ENCODE data around the gene PTPRT.
"Not testable (repeated sequence)": the region's sequence is repeated elsewhere in the genome, so short reads cannot be mapped to it uniquely, and the experiment has no call there.

Gene PTPRT

DNA sequence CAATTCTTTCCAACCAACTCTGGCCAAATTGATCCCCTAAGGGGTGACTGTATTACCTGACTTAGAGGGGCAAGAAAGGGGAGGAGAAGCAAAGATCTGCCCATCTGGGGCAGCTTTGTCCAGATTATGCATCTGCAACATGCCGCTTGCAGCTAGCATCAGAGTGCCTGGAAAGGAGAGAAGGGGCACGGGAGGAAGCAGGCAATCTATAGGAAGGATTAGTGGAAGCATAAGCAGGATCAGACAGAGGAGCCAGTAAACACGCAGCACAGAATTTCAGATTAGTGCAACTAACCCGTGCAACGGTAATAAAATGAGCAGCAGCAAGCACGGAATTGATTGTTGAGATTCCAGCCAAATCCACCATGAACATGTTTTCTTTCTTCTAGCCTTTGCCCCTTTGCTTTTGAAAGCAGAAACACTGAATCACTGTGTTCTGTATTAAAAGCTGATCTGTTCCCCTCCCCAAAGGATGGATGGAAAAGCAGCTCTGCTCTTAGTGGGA, 927.9 kb downstream of the PTPRT start:
- no peak for DNase-seq

DNA sequence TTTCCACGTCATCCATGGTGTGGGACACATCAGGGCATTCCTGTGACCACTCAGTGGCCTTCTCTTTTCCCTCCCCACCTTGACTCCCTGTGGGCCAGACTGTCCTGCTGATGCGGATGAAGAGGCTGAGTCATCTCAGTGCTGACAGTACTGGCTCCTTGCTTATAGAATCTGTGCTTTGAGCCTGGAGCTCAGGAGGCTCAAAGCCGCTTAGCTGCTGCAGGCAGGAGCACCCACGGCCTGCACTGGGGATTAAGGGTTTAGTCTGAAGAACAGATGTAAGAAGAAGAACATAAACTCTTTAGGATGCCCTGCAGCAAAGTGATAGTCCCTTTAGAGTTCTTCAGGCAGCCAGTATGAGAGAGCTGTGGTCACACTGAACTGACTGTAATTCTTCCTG, 929.5 kb downstream of the PTPRT start:
- no peak for DNase-seq

DNA sequence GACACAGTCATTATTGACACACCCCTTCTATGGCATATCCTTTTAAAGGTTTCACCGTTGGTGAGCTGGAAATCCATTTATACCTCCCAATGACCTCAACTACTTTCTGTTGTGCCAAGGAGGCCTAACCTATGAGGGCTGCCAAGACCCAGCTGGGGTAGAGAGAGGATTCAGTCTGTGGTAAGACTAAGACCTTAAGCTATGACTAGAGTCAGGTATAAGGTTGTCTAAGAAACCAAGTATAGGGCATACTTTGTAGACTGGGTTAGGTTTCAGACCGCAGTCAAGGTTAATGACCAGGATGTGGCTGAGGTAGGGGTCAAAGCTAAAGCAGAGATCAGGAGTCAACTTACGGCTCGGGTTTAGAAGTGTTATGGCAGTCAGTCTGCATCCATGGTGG, 930.3 kb downstream of the PTPRT start:
- no peak for DNase-seq

DNA sequence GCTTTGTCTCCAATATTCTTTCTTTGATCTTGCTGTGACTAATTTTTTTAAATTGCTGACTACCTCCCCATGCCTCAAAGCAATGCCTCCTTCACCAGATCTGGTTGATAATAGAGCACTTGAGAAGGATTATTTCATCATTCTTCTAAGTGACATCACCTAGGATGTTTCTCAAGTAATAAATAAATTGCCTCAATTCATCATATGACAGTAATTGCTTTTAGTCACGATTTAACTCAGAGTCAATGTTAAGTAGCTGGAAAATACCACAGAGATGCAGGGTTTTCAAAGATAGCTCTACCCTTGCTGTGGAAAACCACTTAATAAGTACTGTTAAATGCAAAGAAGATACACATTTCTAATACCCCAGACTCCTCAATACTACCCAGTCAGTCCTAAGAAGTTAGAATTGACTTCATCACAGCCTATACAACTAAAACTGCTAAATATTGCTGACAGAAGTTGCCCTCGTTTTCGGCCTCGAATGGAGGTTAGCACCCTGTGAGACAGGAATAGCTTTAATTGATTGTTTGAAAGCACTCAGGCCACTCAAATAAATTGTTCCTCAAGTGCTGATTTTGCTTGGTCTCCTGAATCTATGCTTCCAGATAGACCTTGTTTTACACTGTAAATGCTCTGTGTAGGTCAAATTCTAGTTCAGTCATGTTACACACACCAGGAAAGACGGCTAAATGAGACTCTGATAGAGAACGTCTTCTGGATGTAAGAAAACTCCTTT, 931.0 kb downstream of the PTPRT start:
- no peak for DNase-seq

DNA sequence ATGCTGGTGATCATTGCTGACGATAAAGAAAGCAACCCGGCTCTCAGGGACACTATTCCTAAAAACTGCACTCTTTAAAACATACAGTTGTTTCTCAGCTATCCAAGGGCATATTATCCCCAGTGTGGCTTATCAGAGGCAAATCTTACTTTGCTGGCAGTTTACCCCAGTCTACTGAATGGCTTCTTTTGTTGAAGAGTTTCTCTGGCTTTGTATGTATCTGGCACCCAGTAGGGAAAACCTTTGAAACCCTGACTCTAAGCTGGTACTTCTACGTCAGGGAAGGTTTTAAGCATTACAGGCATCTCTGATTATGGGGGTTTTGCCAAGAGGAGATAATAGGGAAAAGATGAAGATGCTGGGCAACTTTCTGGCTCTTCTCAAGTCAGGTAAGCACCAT, 933.9 kb downstream of the PTPRT start:
- DNase-seq, result no peak

DNA sequence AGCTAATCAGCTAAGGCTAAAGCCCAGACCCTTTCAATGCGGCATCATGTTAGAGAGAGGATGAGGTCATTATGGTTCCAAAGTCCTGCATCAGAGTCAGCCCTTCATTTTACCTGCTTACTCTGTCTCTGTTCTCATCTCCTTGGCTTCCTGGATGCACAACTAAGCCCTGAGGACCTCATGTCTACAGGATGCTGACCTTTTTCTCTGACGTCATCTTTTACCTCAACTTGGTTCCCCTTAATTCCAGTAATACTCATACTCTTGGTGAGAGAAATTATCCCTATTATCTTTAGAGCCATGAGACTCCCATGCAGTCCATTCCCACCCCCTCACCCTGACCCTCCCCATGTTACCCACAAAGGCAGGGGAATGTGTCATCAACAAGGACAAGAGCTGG, 935.0 kb downstream of the PTPRT start:
- no peak for DNase-seq

DNA sequence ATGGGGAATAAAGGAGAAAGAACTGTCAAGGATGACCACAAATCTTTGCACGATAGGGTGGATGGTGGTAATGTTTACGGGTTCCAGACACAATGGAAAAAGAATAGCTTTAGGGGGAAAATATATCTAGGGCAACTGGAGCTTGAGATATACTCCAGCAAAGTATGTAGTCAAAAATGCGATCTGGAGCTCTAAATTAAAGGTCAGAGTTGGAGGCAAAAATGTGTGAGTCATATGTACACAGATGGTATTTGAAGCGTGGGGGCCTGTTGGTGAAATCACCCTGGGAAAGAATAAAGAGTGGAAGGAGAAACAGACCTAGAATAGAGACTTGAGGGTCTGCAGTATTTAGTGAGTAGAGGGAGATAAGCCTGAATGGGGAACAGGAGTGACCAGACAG, 937.6 kb downstream of the PTPRT start:
- no peak for DNase-seq

DNA sequence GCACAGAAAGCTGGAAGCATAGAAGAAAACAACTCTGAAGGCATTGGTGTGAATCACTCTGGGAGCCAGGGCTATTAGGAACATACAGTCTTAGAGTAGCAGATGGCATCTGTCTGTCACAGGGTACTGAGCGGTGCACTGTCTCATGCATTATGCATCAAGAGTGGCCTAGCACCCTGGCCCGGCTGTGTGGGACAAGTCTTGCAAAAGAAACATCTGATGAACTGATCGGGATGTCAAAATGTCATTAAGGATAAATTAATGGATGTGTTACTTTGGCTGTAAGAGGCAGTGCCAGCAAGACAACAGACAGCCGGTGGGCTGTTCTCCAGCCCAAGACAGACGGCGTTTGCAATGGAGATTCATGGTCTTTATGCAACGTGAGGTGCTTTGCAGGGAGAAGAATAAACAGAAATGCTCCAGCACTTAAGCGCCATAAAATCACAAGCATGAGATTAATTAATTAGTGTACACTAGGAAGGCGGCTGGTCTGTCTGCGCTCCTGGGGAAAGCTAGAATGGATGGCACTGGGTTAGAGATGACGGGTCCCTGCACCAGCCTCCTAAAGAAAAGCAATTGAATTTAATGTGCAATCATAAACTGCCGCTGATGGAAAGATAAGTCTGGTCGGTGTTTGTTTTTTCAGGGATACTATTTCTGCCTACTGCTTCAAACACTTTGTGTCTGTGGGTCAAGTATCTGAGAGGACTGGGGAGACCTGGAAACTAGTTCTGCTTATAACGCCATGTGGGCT, 970.9 kb downstream of the PTPRT start:
- DNase-seq, result no peak

DNA sequence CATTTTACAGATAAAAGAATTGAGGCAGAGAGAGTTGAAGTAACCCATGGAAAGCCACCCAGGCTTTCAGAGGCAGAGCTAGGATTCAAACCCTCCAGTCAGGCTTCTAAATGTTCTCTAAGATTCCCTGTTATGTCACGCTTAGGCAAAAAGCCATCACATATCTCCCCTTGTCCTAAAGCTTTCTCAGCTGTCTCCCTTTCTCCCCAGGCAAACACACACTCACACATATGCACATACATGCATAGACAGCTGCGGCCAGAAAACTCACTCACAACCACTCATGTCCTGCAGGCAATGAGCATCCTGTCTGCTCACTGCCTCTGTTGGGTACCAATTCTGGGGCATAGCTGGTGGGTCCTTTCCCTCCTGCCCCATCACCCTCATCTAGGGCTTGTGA, 975.6 kb downstream of the PTPRT start:
- DNase-seq, result no peak

DNA sequence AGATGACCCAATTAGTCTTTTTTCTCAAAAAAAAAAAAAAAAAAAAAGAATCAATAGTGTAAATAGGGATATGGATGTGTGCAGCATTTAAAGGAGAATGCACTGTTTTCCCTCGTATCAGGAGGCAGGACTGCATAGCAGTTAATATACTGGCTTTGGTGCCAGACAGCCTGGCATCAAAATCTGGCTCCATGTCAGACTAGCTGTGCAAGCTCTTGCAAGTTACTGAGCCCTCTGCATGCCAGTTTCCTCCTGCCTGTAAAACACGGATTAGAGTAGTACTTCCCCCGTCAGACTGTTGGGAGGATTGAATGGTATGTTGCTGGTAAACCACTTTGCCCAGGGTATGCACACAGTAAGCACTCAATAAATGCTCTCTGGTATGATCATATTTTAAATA, 977.3 kb downstream of the PTPRT start:
- no peak for DNase-seq

DNA sequence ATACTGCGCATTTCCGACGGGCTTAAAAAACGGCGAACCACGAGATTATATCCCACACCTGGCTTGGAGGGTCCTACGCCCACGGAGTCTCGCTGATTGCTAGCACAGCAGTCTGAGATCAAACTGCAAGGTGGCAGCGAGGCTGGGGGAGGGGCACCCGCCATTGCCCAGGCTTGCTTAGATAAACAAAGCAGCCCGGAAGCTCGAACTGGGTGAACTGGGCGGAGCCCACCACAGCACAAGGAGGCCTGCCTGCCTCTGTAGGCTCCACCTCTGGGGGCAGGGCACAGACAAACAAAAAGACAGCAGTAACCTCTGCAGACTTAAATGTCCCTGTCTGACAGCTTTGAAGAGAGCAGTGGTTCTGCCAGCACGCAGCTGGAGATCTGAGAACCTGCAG, 983.1 kb downstream of the PTPRT start:
- not testable (repeated sequence) for DNase-seq

DNA sequence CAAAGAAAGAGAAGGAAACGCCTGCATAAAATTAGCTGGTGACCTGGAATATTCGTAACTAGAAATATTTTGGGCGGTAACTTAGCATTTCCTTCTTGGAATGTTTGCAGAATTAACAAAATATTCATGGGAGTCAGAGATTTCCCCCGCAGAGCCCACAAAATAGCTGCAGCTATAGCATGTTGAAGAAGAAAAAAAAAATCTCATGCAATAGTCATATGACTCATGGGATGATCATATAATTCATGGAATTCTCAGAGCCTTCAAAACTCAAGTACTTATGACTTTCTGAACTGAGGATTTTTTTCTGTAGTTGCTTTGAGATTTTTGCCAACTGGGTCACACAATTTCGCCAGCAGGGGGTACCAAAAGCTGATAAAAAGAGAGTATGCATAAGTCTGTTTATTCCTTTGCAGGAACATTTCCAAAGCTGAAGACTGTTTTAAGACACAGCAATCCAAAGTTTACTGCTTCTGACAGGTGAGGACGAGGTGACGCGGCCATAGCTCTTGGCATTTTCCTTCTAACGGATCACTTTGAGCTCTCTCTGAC, 985.5 kb downstream of the PTPRT start:
- DNase-seq, result no peak

DNA sequence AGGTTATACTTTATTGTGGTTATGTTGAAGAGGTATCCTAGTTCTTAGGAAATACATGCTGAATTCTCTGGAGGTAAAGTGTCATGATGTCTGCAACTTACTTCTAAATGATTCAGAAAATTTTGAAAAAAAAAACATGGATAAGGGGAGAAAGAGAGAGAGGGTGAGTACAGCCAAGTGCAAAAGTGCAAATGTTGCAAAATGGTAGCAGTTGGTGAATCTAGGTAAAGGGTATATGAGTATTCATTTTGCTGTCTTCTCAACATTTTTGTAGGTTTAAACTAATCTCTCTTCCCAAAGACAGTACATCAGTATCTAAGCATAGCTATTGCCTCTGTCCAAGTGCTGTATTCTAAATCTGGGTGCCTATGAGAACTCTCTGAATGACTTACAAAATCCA, 992.1 kb downstream of the PTPRT start:
- no peak for DNase-seq

DNA sequence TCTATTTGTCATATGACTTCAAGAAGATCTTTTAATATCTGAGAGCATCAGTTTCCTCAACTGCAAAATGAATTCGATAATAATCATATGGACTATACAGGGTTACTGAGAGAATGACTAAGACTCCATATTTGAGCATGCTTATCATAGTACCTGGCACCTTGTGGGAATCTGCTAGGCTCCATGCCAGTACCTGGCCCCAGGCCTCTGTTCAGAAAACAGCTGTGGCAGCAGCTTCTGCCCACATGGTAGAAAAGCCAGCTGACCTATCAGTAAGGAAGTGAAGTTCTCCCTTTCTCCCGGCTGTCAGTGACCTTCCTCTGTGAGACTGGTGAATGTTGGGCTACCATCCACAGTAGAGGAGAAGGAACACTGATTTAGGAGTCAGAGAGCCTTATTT, 996.6 kb downstream of the PTPRT start:
- no peak for DNase-seq

DNA sequence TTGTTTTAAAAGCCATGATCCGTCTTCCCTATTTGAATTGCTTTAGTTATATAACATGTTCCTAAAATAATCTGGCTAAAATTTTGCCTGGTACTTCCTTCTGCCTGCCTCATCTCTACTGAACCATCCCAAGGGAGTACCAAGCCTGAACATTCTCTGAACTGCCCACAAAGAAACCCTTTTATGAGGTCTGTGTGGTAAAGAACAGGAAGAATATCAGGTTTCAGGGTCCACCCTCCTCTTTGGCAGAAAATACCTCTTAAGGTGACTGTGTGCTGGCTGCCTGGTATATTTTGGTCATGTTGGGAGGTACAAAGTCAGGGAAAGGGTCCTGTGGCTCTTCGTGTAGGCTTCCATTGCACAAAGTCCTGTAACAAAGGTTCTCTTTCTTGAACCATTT, 997.4 kb downstream of the PTPRT start:
- no peak for DNase-seq

DNA sequence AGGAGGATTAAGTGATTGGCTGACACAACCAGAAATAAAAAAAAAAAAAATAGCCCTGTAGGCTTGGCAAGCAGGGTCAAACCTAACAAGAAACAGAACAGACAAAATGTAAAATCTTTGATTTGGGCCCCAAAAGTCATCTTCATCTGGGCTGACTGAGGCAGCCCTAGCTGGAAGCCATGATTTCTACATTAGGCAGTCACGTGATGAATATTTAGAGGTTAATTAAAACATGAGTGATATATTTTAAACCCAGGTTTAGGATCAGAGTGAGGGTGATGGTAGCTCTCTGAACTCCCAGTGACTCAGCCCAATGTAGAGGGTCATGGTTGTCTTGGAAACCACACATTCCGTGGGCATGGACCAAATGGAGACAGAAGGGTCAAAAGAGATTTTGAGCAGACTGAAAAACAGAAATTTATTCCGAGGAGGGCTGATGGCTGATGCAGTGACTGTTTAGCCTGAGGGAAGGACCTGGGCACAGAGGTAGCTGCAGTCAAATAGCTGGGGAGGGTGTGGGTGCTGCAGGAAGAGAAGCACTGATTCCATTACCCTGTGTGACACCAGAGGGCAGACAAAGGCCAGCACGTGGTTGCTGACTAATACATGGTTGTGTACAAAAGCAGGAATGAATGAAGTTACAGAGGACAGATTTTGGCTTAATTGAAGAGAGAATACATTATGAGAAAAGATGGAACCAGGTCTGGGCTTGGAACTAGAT, 998.4 kb downstream of the PTPRT start:
- no peak for DNase-seq

DNA sequence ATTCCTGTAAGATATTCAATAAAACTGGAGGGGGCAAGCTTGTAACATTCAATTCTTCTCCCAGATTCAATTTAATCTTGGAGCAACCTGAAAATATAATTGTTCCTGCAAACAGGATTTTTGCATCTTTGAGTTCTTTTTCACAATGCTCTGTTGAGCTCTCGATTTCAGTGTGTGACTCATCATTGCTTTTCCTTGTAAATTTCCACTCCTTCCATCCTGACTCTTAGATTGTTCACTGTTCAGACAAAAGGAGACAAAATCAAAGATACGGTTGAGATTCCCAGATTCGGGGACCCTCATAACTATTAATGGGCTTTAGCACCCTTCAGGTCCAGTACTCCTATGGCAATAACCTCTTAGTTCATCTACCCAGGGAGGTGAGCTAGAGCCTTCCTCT, 999.6 kb downstream of the PTPRT start:
- DNase-seq, result no peak

DNA sequence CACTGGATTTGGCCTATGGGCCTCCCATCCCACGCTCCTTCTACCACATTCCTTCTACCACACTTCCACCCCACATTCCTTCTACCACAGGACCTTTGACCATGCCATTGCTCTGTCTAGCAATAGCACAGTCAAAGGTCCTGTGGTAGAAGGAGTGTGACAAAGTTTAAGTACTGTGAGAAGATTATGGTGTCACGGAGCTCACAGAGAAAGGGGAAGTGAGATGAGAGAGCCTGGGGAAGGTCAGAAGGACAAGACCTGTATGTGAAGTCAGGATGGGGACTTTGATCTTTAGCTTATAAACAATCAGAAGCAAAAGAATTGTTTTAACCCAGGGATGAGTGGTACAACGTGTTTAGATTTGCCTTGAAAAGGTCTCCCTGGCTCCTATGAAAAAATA, 1003.4 kb downstream of the PTPRT start:
- no peak for DNase-seq

DNA sequence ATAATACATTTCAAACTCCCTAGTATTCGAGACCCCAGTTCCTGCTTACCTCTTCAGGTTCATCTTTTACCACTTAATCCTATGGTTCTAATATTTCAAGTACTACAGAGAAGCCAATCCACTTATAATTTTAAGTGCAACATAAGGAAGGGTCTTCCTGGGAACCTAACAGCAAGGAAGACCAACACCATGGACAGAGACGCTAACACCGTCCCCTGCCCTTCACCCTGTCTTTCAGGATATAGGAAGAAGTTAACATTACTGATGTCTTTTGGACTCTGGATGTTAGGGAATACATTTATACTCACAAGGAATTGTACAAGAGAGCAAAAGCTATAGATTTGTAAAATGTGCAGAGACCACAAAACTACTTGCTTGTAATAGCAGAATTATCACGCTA, 1006.6 kb downstream of the PTPRT start:
- no peak for DNase-seq

DNA sequence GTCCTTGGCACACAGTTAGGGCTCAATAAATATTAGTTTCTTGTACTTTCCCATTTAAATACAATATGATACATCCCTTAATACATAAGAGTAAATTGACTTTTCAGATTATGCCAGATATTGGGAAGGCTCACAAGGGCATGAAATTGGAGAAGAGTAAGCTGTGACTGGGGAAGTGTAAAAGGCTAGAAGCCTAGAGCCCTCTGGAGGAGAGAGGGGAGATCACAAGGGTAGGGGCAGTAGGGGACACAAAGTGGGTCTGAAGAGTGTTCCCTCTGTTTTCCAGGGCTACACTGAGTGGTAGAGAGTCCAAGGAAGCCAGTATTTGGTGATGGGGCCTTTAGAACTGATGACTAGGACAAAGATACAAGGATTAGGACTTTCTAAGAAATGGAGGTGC, 1008.6 kb downstream of the PTPRT start:
- no peak for DNase-seq

DNA sequence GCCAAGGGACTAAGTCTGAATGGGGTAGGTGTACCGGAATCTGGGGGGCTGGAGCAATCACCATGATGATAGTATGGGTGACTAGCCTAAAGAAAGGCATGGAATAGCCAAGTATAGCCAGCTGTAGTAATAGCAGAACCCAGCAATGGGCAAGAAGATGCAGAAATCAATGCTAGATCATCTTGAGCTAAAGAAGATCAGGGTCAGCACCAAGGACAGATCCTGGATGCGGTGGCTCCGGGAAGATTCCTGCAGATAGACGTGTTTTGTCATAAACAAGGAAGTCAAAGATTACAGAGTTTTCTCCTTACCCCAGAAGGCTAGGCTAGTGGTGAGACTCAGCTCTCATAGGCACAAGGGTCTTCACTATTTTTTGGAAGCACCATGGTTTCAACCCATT, 1009.9 kb downstream of the PTPRT start:
- DNase-seq, result no peak

DNA sequence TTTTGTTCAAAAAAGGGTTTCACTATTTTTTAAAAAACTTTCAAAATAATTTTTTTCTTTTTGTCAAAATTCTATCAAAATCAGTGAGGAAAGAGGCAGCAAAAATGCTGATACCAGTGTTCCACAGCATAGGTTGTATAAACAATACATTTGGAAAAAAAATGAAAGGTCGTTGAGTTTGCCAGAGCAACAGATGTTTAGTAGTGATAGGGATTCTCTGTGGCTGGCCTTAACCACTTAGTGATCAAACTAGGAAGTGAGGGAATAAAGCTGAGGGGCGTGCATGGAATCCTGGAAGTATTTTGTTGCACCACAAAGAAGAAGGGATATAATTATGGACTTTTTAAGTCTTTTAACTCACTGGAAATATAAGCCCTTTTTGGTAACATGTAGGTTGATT, 1016.3 kb downstream of the PTPRT start:
- DNase-seq, result no peak

DNA sequence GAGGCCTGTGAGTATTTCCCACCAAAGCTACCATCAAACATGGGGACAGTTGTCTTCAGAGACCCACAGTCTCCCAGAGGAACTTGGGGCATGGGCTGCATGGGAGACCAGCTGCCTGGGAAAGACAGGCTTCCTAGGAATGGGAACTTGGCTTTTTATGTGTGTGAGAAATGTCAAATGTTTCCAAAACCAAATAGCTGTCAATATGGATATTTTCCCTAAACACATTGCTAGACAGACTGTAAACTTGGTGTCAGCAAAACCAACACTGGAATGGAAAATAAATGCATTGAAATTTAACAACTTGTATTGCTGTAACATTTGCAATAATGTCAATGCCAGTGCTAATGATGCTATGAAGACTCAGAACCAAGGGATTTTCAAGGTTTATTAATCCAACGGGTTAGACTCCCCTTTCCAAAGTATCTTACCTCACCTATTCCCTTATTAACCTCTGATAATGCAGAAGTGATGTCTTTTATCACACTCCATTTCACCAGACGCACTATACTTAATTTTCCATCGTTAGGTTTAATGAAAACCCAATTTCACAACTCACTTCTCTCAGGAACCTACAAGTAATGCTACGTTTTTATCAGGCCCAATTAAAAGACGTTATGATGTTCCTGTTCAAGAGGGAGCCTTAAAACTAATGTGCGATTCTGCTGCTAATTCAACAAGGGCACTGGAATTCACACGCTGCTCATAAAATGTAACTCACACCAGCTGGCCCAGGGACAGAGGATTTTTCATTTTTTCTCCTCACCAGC, 1025.4 kb downstream of the PTPRT start:
- no peak for DNase-seq

All from CD4-positive, alpha-beta T cell treated with Interferon alpha-2 for 1 hour (primary cell).